ENCODE measurements around the gene PBRM1.
"Not testable (repeated sequence)": the region's sequence is repeated elsewhere in the genome, so short reads cannot be mapped to it uniquely, and the experiment has no call there.

Gene PBRM1

DNA sequence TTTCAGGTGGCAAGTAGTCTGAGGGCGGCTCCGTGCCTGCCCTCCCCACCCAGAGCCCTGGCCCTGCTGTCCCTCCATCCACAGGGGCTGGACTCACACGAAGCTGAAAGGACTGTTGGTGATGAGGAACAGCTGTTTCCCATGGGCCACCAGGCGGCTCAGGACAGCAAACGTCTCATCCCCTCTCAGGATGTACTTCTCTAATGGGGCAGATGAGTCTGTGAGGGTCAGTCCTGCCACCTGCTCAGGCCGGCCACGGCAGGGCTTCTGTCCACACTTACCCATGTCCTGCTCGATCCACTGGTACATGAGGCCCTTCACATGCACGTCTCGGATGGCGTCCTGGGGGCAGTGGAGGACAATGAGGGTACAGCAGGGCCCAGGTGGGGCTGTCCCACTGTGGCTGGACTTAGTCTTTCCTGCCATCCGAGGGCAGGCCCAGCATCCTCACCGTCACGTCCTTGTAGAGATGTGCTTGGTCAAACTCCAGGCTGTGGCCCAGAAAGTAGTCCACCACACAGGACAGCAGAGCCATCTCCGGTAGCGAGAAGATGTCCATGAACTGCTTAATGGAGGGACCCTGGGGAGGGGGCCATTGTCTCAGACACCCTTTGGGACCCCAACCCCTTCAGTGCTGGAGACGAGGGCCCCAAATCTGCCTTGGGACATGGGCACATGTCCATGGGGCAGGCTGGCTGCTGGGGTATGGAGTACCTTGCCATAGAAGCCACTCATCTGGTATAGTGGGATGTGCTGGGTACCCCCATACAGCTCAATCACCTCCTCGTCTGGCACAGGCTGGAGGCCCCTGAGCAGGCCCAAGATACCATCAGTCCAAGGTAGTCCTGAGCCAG, 157.8 kb downstream of the PBRM1 start:
- no peak overlapping the region for H2AFZ ChIP-seq (ENCODE audit: low read length)
- no peak for DNase-seq
- no peaks in the 10 kb centered on the region for H3K9me2 ChIP-seq (replicated peaks; ENCODE audit: insufficient read depth, low read length)
- no peak overlapping the region for H3K27ac ChIP-seq (ENCODE audit: low read length)
- no peak overlapping the region for H3K4me2 ChIP-seq (ENCODE audit: low read depth, low read length)
- H3K4me3 ChIP-seq (ENCODE audit: low read length), result no peak overlapping the region
- H3K9me3 ChIP-seq (replicated peaks; ENCODE audit: insufficient read depth, low read length), result no peaks in the 10 kb centered on the region
- no peaks in the 10 kb centered on the region for H3K36me3 ChIP-seq (replicated peaks; ENCODE audit: insufficient read depth, low read length)
- H3K9ac ChIP-seq (ENCODE audit: low read length), result no peak overlapping the region
- H3K79me2 ChIP-seq (ENCODE audit: low read length), result no peaks in the 10 kb centered on the region
- no peaks in the 10 kb centered on the region for H3K27me3 ChIP-seq (replicated peaks; ENCODE audit: insufficient read depth, low read length)
- H3F3A ChIP-seq (ENCODE audit: insufficient read depth, low read length), result no peaks in the 10 kb centered on the region
- H4K20me1 ChIP-seq (ENCODE audit: insufficient read depth, low read length), result no peaks in the 10 kb centered on the region
- no peaks in the 10 kb centered on the region for H3K4me1 ChIP-seq (ENCODE audit: low read length)
- TF ChIP-seq EZH2 (optimal IDR thresholded peaks at IDR 0.05; ENCODE audit: low read depth, low read length) (no peak), EZH2phosphoT487 (IDR thresholded peaks at IDR 0.05; ENCODE audit: low read length) (no peak)
- TF ChIP-seq, protein P1, sequence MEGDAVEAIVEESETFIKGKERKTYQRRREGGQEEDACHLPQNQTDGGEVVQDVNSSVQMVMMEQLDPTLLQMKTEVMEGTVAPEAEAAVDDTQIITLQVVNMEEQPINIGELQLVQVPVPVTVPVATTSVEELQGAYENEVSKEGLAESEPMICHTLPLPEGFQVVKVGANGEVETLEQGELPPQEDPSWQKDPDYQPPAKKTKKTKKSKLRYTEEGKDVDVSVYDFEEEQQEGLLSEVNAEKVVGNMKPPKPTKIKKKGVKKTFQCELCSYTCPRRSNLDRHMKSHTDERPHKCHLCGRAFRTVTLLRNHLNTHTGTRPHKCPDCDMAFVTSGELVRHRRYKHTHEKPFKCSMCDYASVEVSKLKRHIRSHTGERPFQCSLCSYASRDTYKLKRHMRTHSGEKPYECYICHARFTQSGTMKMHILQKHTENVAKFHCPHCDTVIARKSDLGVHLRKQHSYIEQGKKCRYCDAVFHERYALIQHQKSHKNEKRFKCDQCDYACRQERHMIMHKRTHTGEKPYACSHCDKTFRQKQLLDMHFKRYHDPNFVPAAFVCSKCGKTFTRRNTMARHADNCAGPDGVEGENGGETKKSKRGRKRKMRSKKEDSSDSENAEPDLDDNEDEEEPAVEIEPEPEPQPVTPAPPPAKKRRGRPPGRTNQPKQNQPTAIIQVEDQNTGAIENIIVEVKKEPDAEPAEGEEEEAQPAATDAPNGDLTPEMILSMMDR (IDR thresholded peaks at IDR 0.05; ENCODE audit: low read length), result no peak

DNA sequence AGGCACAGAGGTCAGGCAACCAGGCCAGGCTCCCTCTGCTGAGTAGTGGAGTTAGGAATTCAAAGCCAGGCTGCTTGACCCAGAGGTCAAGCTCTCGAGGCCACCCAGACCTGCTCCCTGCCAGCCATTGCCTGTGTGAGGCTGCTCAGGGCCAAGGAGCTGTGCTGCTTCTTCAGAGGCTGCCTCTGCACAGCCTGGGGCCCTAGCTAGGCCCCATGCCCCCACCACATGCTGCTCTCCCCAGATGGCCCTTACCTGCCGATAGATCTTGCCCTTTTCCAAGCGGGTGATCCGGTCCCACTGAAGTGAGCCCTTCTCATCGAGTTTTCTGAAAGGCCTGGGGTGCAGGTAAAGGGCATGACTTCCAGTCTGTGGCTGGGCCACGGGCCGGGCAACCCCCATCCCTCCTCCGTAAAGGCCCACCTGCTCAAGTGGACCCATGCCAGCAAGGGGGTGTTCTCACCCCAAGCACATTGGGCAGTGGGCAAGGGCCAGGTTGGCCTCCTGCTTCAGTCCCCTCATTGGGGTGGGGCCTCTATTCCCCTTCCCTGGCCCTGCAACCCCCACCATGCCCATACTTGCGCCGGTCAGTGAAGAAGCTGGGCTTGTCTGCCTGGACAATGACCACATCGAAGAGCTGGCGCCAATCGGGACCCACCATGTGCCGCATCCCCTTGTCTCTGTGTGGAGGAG, 158.5 kb downstream of the PBRM1 start:
- Histone ChIP-seq H3K9ac (ENCODE audit: low read length) (no peak overlapping the region), H3K79me2 (ENCODE audit: low read length) (no peaks in the 10 kb centered on the region), H3K4me2 (ENCODE audit: low read depth, low read length) (no peak overlapping the region), H3K27me3 (replicated peaks; ENCODE audit: insufficient read depth, low read length) (no peaks in the 10 kb centered on the region), H3F3A (ENCODE audit: insufficient read depth, low read length) (no peaks in the 10 kb centered on the region), H3K4me3 (ENCODE audit: low read length) (no peak overlapping the region), H3K4me1 (ENCODE audit: low read length) (no peaks in the 10 kb centered on the region), H2AFZ (ENCODE audit: low read length) (no peak overlapping the region), H3K27ac (ENCODE audit: low read length) (no peak overlapping the region), H4K20me1 (ENCODE audit: insufficient read depth, low read length) (no peaks in the 10 kb centered on the region), H3K9me2 (replicated peaks; ENCODE audit: insufficient read depth, low read length) (no peaks in the 10 kb centered on the region), H3K9me3 (replicated peaks; ENCODE audit: insufficient read depth, low read length) (no peaks in the 10 kb centered on the region), H3K36me3 (replicated peaks; ENCODE audit: insufficient read depth, low read length) (no peaks in the 10 kb centered on the region)
- no peak for DNase-seq
- TF ChIP-seq, protein P1 (IDR thresholded peaks at IDR 0.05; ENCODE audit: low read length), result no peak
- TF ChIP-seq EZH2 (optimal IDR thresholded peaks at IDR 0.05; ENCODE audit: low read depth, low read length) (no peak), EZH2phosphoT487 (IDR thresholded peaks at IDR 0.05; ENCODE audit: low read length) (no peak)

DNA sequence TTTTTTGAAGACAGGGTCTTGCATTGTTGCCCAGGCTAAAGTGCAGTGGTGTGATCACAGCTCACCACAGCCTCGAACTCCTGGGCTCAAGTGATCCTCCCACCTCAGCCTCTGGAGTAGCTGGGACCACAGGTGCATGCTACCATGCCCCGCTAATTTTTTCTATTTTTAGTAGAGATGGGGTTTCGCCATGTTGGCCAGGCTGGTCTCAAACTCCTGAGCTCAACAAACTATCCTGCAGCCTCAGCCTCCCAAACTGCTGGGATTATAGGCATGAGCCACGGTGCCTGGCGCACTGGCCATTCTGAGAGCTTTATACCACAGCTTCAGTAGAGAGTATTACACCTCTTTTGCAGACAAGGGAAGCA, 159.1 kb downstream of the PBRM1 start:
- H3K79me2 ChIP-seq (ENCODE audit: low read length); H3K9me3 ChIP-seq (replicated peaks; ENCODE audit: insufficient read depth, low read length); H2AFZ ChIP-seq (ENCODE audit: low read length); H3K9me2 ChIP-seq (replicated peaks; ENCODE audit: insufficient read depth, low read length); H4K20me1 ChIP-seq (ENCODE audit: insufficient read depth, low read length); H3K36me3 ChIP-seq (replicated peaks; ENCODE audit: insufficient read depth, low read length); H3K27me3 ChIP-seq (replicated peaks; ENCODE audit: insufficient read depth, low read length); H3K4me2 ChIP-seq (ENCODE audit: low read depth, low read length); H3K27ac ChIP-seq (ENCODE audit: low read length); H3K9ac ChIP-seq (ENCODE audit: low read length); DNase-seq; H3F3A ChIP-seq (ENCODE audit: insufficient read depth, low read length); H3K4me1 ChIP-seq (ENCODE audit: low read length); H3K4me3 ChIP-seq (ENCODE audit: low read length): not testable (repeated sequence)
